GM12878 (cell line): ENCODE data around the gene SRL. TPM values are rescaled to one million over a fixed set of nuclear protein-coding genes. Genes with fewer than 3 reads are reported as not detected.
"Not testable (repeated sequence)": the region's sequence is repeated elsewhere in the genome, so short reads cannot be mapped to it uniquely, and the experiment has no call there.

Source experiments
- ATAC-seq: fragments of 200-7000 bp; cut with Tn5 transposase; 3 replicates; pipeline ENCODE4 v1.9.1; 2020; ENCODE audit warnings: mild to moderate bottlenecking, moderate library complexity
- BruUV-seq: library from RNA; stranded (reverse); fragments of 400-500 nt; replicated peaks from 2 replicates; lab custom pipeline; 2021; lab: Mats Ljungman, UMichigan
- CTCF ChIA-PET: fragments of 300-600 bp; sonication (Branson Sonifier 250); formaldehyde crosslinking; extraction: SDS; loops from one replicate; lab custom pipeline; 2021; ENCODE audit warnings: inconsistent platforms; lab: Yijun Ruan, JAX
- POLR2A ChIA-PET: fragments of 350-600 bp; formaldehyde crosslinking; extraction: SDS; loops from one replicate; lab custom pipeline; 2021; ENCODE audit warnings: inconsistent platforms; lab: Charles Lee
- RAD21 ChIA-PET: fragments of 300-600 bp; sonication (Branson Sonifier 250); formaldehyde crosslinking; loops from one replicate; lab custom pipeline; 2023; ENCODE audit warnings: antibody characterized with exemption; ENCODE audit not compliant: unreplicated experiment; lab: Charles Lee
- SMC1A ChIA-PET: fragments of 300-600 bp; sonication (Branson Sonifier 250); formaldehyde crosslinking; loops from one replicate; lab custom pipeline; 2023; ENCODE audit not compliant: unreplicated experiment, uncharacterized antibody; lab: Charles Lee
- DNase-seq: peaks from one replicate; pipeline ENCODE4 v3.0.0-alpha.2; 2011; ENCODE audit warnings: low read depth, low spot score
- FAIRE-seq: peaks from 3 replicates; lab custom pipeline; 2011; peaks lifted over from hg19 to GRCh38; lab: Jason Lieb, UNC
- H2AFZ ChIP-seq: 2 replicates; pipeline ENCODE4 v1.6.0; 2011; ENCODE audit warnings: low read depth, low read length, control low read depth; ENCODE audit not compliant: control insufficient read depth
- H3K27ac ChIP-seq: 2 replicates; pipeline ENCODE4 v1.5.1; 2011; ENCODE audit warnings: control low read depth; ENCODE audit not compliant: control insufficient read depth, insufficient read depth
- H3K27me3 ChIP-seq, 2 experiments: replicated peaks in 1 of 2; 2 replicates each; pipeline versions ENCODE4 v1.6.0 to v1.6.1; 2011; ENCODE audit warnings: low read length in 1 of 2; ENCODE audit not compliant: control insufficient read depth in 2 of 2, insufficient read depth in 2 of 2
- H3K36me3 ChIP-seq, 2 experiments: 2 replicates each; pipeline ENCODE4 v1.5.1; 2011; ENCODE audit warnings: low read length in 1 of 2; ENCODE audit not compliant: control insufficient read depth in 2 of 2, insufficient read depth in 2 of 2
- H3K4me1 ChIP-seq: 2 replicates; pipeline ENCODE4 v1.6.1; 2011; ENCODE audit warnings: mild to moderate bottlenecking, low read length, moderate library complexity, mixed read lengths; ENCODE audit not compliant: control insufficient read depth, insufficient read depth
- H3K4me2 ChIP-seq: 2 replicates; pipeline ENCODE4 v1.6.0; 2011; ENCODE audit warnings: control low read depth; ENCODE audit not compliant: control insufficient read depth, insufficient read depth
- H3K4me3 ChIP-seq: fragments of 200-600 bp; sonication (generic); 2 replicates; pipeline ENCODE4 v1.5.1; 2016
- H3K79me2 ChIP-seq: 2 replicates; pipeline ENCODE4 v1.6.0; 2011; ENCODE audit warnings: low read length; ENCODE audit not compliant: control insufficient read depth, insufficient read depth
- H3K9ac ChIP-seq: 2 replicates; pipeline ENCODE4 v1.8.0; 2011; ENCODE audit warnings: low read length, control low read depth, mixed read lengths; ENCODE audit not compliant: control insufficient read depth, insufficient read depth
- H3K9me3 ChIP-seq: replicated peaks from 3 replicates; pipeline ENCODE4 v1.5.1; 2011; ENCODE audit warnings: mild to moderate bottlenecking, low read length; ENCODE audit not compliant: control insufficient read depth, insufficient read depth
- H4K20me1 ChIP-seq: 2 replicates; pipeline ENCODE4 v1.6.0; 2011; ENCODE audit not compliant: control insufficient read depth, insufficient read depth
- WGBS: methylation state at CpG from one replicate; pipeline ENCODE4 v1.1.6; 2016; ENCODE audit warnings: low lambda C conversion rate; ENCODE audit not compliant: insufficient replicate concordance, insufficient coverage; ENCODE audit errors: missing lambda C conversion rate; 5-methylcytosine and 5-hydroxymethylcytosine counted together
- in situ Hi-C: fragments of 300-500 bp; cut with MboI; formaldehyde crosslinking; loops from 9 replicates; pipeline ENCODE4 v1.14.3; 2018; ENCODE audit warnings: mixed read lengths
- intact Hi-C: fragments of 100-400 bp; cut with micrococcal nuclease; formaldehyde crosslinking; loops from one replicate; pipeline ENCODE4 v1.14.2; 2022; ENCODE audit not compliant: unreplicated experiment
- polyA plus RNA-seq, 11 experiments: library from polyadenylated mRNA; depleted of rRNA in 4 of 11; unstranded in 6 of 11; stranded (reverse) in 5 of 11; fragments of >200 nt; fragmentation: Nextera tagmentation in 4 of 11; fragmentation: Illumina TruSeq in 1 of 11; extraction: Ambion mirVana in 4 of 11; extraction: Trizol in 1 of 11; gene quantifications; 1 replicate in 1 of 11; 2 replicates in 10 of 11; pipeline versions ENCODE4 v1.2.1 to v1.2.3, GENCODE V29; 2011 to 2016; ENCODE audit warnings: inconsistent platforms in 2 of 11, missing spikeins in 2 of 11, low read depth in 1 of 11
- total RNA-seq, 4 experiments: library from RNA; depleted of rRNA in 3 of 4; stranded (reverse); fragments of >200 nt in 3 of 4; fragmentation: Illumina TruSeq in 1 of 4; extraction: Trizol in 1 of 4; gene quantifications; 2 replicates each; pipeline versions ENCODE4 v1.2.1 to v1.2.3, GENCODE V29; 2013 to 2021

The SRL gene
- total and polyA plus RNA-seq, 10 of the 15 experiments (the other 5 are each of a cell fraction or from before 2014, with no cell fraction given): not detected

DNA sequence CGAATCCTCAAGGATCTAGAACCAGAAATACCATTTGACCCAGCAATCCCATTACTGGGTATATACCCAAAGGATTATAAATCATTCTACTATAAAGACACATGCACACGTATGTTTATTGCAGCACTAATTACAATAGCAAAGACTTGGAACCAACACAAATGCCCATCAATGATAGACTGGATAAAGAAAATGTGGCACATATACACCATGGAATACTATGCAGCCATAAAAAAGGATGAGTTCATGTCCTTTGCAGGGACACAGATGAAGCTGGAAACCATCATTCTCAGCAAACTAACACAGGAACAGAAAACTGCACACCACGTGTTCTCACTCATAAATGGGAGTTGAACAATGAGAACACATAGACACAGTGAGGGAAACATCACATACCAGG lies 85.4 kb downstream of the SRL start:
- H3K27me3 ChIP-seq, SMC1A ChIA-PET, ATAC-seq, FAIRE-seq, intact Hi-C loops, H3K9ac ChIP-seq, H2AFZ ChIP-seq, in situ Hi-C loops, H3K27ac ChIP-seq, H3K36me3 ChIP-seq, BruUV-seq, H3K4me3 ChIP-seq, DNase-seq, CTCF ChIA-PET, H4K20me1 ChIP-seq, POLR2A ChIA-PET, RAD21 ChIA-PET, H3K9me3 ChIP-seq, H3K4me1 ChIP-seq, H3K79me2 ChIP-seq, H3K4me2 ChIP-seq: not testable (repeated sequence)
- 35% methylated on average over 3 of the region's 3 CpGs for WGBS

DNA sequence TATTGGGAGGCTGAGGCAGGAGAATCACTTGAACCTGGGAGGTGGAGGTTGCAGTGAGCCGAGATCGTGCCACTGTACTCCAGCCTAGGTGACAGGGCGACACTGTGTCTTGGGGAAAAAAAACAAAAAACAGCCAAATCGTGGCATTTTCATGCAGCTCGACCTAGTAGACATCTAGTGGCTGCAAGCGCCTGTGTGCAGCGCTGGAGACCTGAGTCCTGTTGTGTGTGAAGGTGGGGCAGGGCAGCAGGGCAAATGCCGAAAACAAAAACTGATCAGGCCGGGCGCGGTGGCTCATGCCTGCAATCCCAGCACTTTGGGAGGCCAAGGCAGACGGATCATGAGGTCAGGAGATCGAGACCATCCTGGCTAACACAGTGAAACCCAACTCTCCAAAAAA lies 88.5 kb downstream of the SRL start:
- H3K9me3 ChIP-seq, H3K4me3 ChIP-seq, ATAC-seq, H3K27me3 ChIP-seq, H3K79me2 ChIP-seq, H3K36me3 ChIP-seq, SMC1A ChIA-PET, H2AFZ ChIP-seq, H3K27ac ChIP-seq, intact Hi-C loops, FAIRE-seq, POLR2A ChIA-PET, DNase-seq, H4K20me1 ChIP-seq, H3K9ac ChIP-seq, H3K4me2 ChIP-seq, RAD21 ChIA-PET, H3K4me1 ChIP-seq, BruUV-seq, CTCF ChIA-PET, in situ Hi-C loops: not testable (repeated sequence)
- WGBS: 48% methylated on average over 13 of the region's 13 CpGs
